Measurements from ENCODE around the gene ECI2. TPM values are rescaled to one million over a fixed set of nuclear protein-coding genes. Genes with fewer than 3 reads are reported as not detected.

The ECI2 gene
- total RNA-seq, 1 experiment from 2014 or later, result 61.4 TPM

- TF ChIP-seq ATF6 (CRISPR knock-in tag; IDR thresholded peaks at IDR 0.05) (no peak), ZNF121 (CRISPR knock-in tag; IDR thresholded peaks at IDR 0.05) (no peak), STAT6 (CRISPR knock-in tag; conservative IDR thresholded peaks at IDR 0.05; ENCODE audit: low read depth) (no peak), TP53 (CRISPR knock-in tag; IDR thresholded peaks at IDR 0.05) (no peak), ZNF423 (CRISPR knock-in tag; IDR thresholded peaks at IDR 0.05) (no peak), FOXK1 (CRISPR knock-in tag; IDR thresholded peaks at IDR 0.05) (no peak; the same call in 1 of the 2 replicates), TCF7 (CRISPR knock-in tag; IDR thresholded peaks at IDR 0.05; ENCODE audit: low read depth) (no peak), ERG (CRISPR knock-in tag; IDR thresholded peaks at IDR 0.05) (no peak), ZNF396 (CRISPR knock-in tag; IDR thresholded peaks at IDR 0.05; ENCODE audit: borderline replicate concordance) (no peak), TEAD1 (CRISPR knock-in tag; IDR thresholded peaks at IDR 0.05) (0 out of 2 replicates have a peak, but pooled peaks have one; percentile 30), USF2 (CRISPR knock-in tag; IDR thresholded peaks at IDR 0.05) (no peak), NFATC4 (CRISPR knock-in tag; IDR thresholded peaks at IDR 0.05) (no peak), SOX15 (CRISPR knock-in tag; IDR thresholded peaks at IDR 0.05) (no peak)
- TF ChIP-seq, protein P1, sequence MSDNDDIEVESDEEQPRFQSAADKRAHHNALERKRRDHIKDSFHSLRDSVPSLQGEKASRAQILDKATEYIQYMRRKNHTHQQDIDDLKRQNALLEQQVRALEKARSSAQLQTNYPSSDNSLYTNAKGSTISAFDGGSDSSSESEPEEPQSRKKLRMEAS (CRISPR knock-in tag; IDR thresholded peaks at IDR 0.05), result 0 out of 2 replicates have a peak, but pooled peaks have one; percentile 34
- TF ChIP-seq, protein P2, sequence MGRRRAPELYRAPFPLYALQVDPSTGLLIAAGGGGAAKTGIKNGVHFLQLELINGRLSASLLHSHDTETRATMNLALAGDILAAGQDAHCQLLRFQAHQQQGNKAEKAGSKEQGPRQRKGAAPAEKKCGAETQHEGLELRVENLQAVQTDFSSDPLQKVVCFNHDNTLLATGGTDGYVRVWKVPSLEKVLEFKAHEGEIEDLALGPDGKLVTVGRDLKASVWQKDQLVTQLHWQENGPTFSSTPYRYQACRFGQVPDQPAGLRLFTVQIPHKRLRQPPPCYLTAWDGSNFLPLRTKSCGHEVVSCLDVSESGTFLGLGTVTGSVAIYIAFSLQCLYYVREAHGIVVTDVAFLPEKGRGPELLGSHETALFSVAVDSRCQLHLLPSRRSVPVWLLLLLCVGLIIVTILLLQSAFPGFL (CRISPR knock-in tag; IDR thresholded peaks at IDR 0.05; ENCODE audit: borderline replicate concordance), result 0 out of 2 replicates have a peak, but pooled peaks have one; percentile 16
- TF ChIP-seq, protein P3, sequence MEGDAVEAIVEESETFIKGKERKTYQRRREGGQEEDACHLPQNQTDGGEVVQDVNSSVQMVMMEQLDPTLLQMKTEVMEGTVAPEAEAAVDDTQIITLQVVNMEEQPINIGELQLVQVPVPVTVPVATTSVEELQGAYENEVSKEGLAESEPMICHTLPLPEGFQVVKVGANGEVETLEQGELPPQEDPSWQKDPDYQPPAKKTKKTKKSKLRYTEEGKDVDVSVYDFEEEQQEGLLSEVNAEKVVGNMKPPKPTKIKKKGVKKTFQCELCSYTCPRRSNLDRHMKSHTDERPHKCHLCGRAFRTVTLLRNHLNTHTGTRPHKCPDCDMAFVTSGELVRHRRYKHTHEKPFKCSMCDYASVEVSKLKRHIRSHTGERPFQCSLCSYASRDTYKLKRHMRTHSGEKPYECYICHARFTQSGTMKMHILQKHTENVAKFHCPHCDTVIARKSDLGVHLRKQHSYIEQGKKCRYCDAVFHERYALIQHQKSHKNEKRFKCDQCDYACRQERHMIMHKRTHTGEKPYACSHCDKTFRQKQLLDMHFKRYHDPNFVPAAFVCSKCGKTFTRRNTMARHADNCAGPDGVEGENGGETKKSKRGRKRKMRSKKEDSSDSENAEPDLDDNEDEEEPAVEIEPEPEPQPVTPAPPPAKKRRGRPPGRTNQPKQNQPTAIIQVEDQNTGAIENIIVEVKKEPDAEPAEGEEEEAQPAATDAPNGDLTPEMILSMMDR (IDR thresholded peaks at IDR 0.05), result no peak
Measured at GRCh38 chr6:4134841-4135664, at the start of gene ECI2 (continued).
